GM19463 (cell line): ENCODE measurements around the gene COL4A1.

ENCODE experiments used
- ATAC-seq: cut with Tn5 transposase; IDR thresholded peaks from one replicate; pipeline ENCODE4 v1.9.1; 2021; ENCODE audit warnings: mild to moderate bottlenecking, moderate library complexity; ENCODE audit not compliant: unreplicated experiment

COL4A1 gene

DNA sequence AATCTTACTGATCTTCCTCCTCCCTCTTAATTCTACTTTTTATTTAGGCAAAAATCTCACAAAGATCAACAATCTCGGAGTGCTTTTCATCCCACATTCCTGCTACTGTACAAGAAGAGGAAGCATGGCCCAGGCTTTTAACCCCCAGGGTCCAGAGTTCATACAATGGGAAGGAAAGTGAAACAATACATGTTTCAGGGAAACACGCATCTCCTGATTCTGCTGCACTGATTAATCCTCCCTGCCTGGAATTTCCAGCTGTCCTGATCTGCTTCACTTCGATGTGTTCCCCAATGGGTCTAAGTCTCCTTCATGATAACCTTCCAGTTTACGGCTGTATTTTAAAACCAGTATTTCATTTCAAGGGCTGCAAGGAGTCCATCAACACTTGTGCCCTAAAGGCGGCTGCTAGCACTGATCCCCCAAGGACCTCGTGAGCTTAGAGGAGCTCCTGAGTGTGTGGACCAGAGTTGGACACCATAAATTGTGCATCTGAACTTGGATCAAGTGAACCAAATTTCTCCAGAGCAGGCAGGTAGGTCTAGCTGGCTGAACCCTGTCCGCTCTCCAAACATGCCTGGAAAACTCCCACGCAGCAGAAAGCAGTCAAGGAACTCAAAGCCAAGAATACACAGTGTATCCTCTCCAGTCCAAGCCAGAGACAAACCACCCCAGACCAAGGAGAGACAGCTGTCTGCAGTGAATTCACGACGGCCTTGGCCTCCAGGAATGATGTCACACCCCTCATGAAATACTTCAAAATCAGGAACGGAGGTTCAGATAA is 44.3 kb downstream of the COL4A1 start:
- no peak for ATAC-seq

DNA sequence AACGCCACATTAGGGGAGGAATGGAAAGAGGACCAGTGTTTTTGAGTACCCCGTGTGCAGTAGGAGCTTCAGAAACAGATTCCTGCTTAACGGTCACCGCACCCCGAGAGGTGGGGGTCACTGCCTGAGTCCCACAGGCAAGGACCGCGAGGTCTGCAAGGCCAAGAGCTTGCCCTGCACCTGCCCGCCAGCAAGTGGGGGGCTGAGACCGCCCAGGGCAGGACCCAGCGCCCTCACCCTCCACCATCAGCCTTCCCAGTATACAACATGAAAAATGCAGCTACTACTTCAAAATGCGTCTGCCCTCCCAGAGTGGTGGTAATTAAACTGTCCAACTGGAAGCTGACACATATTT is 44.9 kb downstream of the COL4A1 start:
- ATAC-seq, result no peak

DNA sequence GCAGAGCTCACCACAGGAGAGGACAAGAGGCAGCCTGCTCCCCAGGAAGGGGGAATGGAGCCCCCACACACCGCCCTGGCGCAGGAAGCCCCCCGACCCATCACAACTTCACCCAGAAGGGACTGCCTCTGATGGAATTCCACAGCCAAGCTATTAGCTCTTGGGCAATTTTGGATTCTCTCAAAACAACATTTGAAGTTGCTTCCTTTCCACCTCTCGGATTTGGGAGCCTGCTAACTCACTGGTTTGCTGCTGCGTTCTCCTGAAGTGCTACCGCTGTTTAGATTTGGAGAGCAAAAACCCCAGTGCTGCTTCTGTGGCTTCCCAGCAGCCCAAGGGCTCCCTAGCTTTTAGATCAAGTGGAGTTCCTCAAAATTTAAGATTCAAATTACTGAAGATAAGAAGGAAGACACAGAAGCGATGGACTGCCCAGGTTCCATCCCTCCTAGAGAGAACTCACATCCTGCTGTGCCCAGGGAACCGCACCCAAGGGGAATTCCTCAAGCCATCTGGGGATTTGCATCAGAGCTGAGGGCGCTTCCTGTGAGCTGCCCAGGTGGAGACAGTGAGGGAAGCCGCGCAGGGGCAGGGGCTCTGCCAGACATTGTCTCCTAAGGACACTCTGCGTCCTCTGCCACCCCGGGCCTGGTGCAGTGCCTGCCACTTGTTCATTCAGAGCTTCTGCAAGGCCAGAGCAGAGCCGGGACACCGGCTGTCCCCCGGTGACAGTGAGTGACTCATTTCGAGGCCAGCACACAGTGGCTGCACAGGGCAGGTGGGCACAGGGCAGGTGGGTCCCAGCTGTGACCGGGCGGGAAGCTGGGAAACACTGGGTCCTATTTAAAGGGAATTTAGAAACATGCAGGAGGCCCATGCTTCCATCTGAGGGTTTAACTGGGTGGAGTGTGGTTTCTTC is 45.5 kb downstream of the COL4A1 start:
- peak; percentile 79 for ATAC-seq

- no peak for ATAC-seq
These were observed 47.3 kb downstream of the COL4A1 start for GRCh38 chr13:110259651-110260050.

GRCh38 chr13:110258876-110259631 is 47.9 kb downstream of the COL4A1 start:
- ATAC-seq, result no peak

GRCh38 chr13:110257408-110257807 is 49.5 kb downstream of the COL4A1 start:
- peak; percentile 54 for ATAC-seq

- no peak for ATAC-seq
These were observed 50.6 kb downstream of the COL4A1 start for GRCh38 chr13:110256126-110256905.

- ATAC-seq, result no peak
These were observed 52.0 kb downstream of the COL4A1 start for GRCh38 chr13:110254751-110255553.

GRCh38 chr13:110254151-110254679 is 52.7 kb downstream of the COL4A1 start:
- no peak for ATAC-seq

GRCh38 chr13:110251193-110251819 is 55.7 kb downstream of the COL4A1 start:
- peak; percentile 76 for ATAC-seq

GRCh38 chr13:110250258-110250891 is 56.6 kb downstream of the COL4A1 start:
- no peak for ATAC-seq

DNA sequence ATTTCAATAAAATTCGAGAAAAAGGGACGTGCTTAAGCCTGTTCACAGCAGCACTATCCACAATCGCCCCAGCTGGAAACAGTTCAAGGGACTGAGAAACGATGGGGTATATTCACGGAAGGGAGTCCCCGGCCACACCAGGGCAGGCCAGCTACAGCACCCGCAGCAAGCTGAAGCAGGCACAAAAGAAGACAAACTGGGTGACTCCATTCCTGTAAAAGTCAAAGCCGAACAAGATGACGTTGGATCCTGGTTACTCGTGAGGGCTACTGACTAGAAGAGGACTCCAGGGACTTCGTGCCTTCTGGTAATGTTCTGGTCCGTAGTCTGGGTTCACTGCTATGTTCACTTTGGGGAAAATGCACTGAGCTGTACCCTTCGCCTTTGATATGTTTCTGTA is 57.6 kb downstream of the COL4A1 start:
- ATAC-seq, result no peak

DNA sequence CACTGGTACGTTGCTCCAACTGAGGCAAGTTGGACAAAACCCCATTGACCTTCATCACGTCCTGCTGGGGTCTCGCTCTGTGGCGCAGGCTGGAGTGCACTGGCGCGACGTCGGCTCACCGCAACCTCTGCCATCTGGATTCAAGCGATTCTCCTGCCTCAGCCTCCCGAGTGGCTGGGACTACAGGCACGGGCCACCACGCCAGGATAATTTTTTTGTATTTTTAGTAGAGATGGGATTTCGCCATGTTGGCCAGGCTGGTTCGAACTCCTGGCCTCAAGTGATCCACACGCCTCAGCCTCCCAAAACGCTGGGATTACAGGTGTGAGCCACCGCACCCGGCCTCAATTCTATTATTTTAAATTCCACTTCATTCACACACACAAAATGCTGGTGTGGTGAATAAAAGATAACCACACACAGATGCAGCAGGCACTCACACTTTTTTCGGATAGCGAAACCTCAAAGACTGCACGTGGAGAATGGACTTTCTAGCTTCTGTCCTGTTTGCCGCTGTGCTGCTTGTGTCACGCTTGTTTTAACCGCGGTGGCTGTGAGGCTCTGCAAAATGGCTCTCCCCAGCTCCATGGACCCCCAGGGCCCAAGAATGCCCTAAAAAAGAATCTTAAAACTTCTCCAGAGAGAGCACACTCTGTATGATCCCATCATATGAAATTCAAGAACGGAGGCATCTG is 58.4 kb downstream of the COL4A1 start:
- no peak for ATAC-seq

DNA sequence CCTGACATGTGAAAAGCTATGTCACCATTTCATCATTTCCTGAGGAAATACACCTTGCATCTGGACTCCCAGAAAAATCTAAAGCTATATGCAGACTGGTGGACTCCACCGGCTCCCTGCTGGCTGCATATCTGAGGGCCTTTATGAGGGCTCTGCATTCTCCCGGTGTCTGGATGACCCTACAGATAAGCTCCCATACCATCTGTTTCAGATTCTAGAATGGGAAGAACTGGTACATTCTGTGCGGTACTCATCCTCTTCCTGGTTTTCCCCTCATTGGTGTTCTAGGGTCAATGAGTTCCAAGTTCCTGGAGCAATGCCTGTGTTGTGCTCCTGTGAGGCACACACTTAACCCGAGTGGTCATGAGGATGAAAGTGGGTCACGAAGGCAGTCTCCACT is 60.4 kb downstream of the COL4A1 start:
- ATAC-seq, result no peak

DNA sequence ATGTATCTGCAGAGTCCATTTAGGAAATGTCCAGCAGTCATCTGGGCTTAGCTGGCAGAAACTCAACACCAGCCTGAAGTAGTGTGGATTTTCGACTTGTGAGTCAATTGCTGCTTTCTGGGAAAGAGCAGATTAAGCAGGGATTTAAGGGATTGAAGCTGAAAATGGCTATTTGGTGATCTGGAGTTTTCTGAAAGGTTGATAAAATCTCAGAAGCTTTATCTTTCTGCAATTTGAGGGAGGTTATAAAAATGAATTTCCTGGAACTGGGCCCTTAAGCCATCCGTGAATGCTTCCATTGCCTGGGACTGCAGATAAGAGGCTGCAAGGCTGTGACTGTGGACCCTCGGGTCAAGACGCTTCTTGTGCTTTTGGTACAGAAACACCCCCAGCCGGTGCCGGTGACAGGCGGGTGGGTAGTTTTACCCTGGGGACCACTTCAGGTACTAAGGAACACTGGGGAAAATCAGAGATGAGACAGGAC is 61.5 kb downstream of the COL4A1 start:
- ATAC-seq, result no peak

DNA sequence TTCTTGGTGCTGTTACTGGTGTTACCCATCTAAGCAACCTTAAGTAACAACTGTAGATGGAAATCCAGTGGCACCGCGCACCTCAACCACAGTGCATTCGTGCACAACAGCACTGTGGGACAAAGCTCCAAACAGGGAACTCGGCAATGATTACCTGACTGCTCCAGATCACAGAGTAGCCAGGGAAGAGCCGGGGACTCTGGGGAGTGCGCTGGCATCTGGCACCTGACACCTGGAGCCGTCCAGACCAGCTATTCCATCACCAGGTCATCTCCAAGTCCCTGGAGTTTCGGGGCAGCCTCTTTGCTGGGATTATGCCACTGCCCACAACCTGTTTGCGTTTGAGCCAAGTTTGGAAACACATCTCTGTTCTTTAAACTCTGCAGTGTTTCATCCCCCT is 62.0 kb downstream of the COL4A1 start:
- ATAC-seq, result no peak

- no peak for ATAC-seq
These were observed 62.7 kb downstream of the COL4A1 start for GRCh38 chr13:110244071-110244830.
